AG08395 (cell line): ENCODE data around the gene CDK11A.
A peak's percentile ranks its signal among the peaks of the same experiment; 100 is the strongest.
"Not testable (repeated sequence)": the region's sequence is repeated elsewhere in the genome, so short reads cannot be mapped to it uniquely, and the experiment has no call there.

Experiments used
- DNase-seq: peaks from one replicate; pipeline ENCODE4 v3.0.0; 2012; ENCODE audit warnings: mixed read lengths, low spot score

The CDK11A gene

DNA sequence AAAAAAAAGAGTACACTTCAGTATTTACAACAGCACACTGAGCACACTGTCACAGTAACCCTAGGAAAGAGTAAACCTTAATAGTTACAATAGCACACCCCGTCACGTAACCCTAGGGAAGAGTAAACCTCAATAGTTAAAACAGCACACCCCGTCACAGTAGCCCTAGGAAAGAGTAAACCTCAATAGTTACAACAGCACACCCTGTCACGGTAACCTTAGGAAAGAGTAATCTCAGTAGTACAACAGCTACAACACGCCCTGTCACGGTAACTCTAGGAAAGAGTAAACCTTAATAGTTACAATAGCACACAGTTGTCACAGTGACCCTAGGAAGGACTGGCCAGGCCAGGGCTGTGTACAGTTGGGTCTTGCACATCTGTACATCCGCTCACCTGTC lies 3.0 kb downstream of the CDK11A start:
- no peak for DNase-seq

DNA sequence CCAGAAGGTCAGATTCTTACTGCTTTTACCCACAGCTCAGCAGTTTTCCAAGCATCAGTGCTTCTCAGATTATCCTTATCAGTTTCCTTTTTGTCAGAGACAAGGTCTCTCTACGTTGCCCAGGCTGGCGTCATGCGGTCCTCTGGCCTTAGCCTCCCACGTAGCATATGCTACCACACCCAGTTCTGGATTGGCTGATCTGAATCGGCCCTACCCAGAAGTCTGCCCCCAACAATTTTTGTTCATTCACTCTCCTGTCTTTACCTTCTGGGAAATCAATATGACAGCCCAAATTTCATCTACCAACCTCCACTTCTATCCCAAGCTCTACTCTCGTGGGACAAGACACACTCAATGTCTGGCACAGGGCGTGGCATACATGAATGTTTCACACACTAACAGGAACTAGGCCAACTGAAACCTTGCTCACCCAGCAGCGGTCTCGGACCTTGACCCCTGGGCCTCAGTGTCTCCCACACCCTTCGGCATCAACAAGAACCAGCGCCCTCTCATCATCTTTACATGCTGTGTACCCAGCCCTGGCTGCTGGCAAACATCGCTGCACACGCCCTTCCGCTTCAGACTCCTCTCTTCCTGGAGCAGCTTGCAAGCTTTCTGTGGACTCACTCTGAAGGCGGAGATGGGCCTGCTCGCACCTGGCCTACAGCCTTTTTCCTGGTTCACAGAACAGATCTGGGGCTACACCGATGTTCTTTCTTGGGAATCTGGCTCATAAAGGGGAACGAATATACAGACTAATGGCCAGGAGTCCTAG lies 8.9 kb downstream of the CDK11A start:
- DNase-seq, result not testable (repeated sequence)

GRCh38 chr1:1707897-1708296 lies 16.3 kb downstream of the CDK11A start:
- DNase-seq, result not testable (repeated sequence)

- DNase-seq, result not testable (repeated sequence)
Measured at GRCh38 chr1:1707241-1707640, 16.9 kb downstream of the CDK11A start.

- not testable (repeated sequence) for DNase-seq
Measured at GRCh38 chr1:1705623-1706022, 18.5 kb downstream of the CDK11A start.

DNA sequence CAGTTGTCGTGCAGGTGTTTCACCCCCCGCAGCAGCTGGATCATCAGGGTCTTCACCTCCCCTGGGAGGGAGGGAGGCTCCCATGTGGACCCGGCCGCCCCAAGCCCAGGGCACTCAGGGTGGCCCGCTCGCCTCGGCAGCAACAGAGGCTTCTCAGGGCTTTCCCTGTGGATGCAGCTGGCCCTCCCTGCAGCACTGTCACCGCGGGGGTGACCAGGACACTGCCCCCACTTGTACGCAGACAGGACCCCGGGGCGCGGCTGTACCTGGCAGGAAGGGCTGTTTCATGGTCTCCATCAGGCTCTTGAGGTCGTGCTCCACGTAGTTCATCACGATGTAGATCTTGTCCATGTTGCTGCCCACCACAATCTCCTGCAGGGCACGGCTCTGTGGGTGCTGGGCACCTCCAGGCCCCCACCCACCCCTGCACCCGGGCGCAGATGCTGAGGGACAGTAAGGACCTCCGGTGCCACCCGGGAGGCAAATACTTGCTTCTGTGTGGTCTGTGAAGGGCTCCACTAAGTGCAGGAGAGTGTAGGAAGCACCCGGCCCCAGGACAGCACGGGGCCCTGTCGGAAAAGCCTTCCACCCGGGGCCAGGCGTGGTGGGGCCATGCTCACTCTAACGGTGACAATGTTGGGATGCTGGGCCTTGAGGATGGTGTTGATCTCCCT lies 19.7 kb downstream of the CDK11A start:
- DNase-seq, result not testable (repeated sequence)

- no peak for DNase-seq
Measured at GRCh38 chr1:1703796-1704195, 20.4 kb downstream of the CDK11A start.

DNA sequence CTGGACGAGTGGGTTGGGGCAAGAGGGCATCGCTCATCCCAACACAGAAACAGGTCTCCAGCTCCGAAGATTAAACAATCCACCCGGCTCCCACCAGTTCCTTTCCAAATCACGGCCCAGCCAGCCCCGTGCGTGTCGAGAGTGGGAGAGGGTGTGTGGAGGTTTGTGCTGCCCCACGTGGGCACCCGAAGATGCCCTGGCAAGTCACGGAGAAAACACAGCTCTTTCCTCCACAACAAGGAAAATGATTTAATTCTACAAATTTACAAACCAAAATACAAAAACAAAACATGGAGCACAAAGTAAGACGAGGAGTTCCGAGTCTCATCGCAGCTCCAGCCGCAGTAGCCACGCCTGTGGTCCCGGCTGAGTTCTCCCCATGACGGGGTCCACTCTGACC lies 21.7 kb downstream of the CDK11A start:
- DNase-seq, result not testable (repeated sequence)

DNA sequence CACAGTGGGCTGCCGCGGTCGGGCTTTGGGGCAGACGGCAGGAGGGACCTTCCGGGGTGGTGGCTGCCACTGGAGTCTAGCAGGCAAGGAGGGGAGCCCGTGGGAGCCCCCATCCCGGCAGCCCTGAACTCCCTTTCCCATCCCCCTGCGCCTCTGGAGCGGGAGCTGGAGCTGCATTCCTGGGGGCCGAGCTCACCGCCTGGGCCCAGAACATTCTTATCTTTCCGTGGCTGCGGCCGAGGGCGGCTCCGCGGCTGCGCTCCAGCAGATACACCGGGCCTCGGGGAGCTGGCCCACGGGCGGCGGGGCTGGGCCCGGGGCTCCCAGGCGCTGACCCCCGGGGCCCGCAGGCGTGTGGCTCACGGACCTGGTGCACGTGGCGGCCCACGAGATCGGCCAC lies 23.6 kb downstream of the CDK11A start:
- DNase-seq, result not testable (repeated sequence)

GRCh38 chr1:1700067-1700466 lies 24.1 kb downstream of the CDK11A start:
- DNase-seq, result not testable (repeated sequence)

- DNase-seq, result not testable (repeated sequence)
Measured at GRCh38 chr1:1699061-1699460, 25.1 kb downstream of the CDK11A start.

DNA sequence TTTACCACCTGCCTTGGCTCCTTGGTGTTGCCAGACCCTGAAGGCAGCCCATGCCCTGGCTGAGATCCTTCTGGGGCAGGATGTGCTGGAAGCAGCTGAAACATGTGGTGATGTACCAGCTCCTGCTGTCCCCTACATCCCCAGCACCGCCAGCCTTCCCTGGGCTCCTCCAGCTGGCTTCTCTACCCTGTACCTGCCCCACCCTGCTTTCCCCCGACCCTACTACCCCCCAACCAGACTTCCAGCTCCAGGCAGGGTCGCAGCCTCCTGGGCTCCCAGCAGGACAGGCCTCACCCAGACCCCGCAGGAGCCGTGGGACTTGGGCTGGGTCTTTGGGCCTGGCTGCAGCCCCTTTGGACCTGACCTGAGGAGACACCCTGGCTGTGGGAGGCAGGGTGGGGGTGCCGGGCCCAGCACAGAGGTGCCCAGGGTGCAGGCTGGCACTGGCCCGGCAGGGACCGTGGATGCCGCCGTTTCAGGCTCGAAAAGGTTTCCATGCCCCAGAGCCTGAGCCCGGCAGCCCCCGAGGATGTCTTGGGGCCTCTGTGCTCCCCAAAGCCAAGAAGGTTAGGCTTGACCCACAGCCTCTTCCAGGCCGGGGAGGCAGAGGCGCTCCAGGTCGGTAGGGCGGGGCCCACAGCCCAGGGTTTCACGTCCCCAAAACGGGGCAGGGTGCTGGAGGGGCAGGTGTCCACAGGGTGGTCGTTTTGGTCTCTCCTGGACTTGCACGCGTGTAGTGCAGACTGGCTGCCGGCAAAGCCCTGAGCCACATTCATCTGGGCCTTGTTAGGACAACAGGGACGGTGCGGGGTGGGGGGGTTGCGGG lies 26.6 kb downstream of the CDK11A start:
- not testable (repeated sequence) for DNase-seq

- not testable (repeated sequence) for DNase-seq
Measured at GRCh38 chr1:1696431-1697357, 27.5 kb downstream of the CDK11A start.

GRCh38 chr1:1692714-1693647 lies 31.2 kb downstream of the CDK11A start, which contains the start of gene SLC35E2B:
SLC35E2B (minus strand) TSS chr1:1692795; CDS start chr1:1676699, 16,096 bp downstream.
- peak; percentile 47 for DNase-seq

GRCh38 chr1:1692324-1692713 lies 31.8 kb downstream of the CDK11A start:
- DNase-seq, result not testable (repeated sequence)

- DNase-seq, result not testable (repeated sequence)
Measured at GRCh38 chr1:1691443-1691842, 32.7 kb downstream of the CDK11A start.

- DNase-seq, result not testable (repeated sequence)
Measured at GRCh38 chr1:1689526-1689925, 34.6 kb downstream of the CDK11A start.

GRCh38 chr1:1687846-1688245 lies 36.3 kb downstream of the CDK11A start:
- no peak for DNase-seq

GRCh38 chr1:1684031-1684681 lies 40.0 kb downstream of the CDK11A start:
- DNase-seq, result no peak
